GM20000 (cell line): ENCODE results near the gene LRRC4C.

Source experiments
- DNase-seq: peaks from one replicate; pipeline ENCODE4 v3.0.0; 2012; ENCODE audit warnings: low spot score
- TF ChIP-seq, protein P1 (sequence below): IDR thresholded peaks from 2 replicates; pipeline ENCODE4 v1.5.1; 2012; ENCODE audit warnings: mild to moderate bottlenecking, control low read depth; ENCODE audit errors: extremely low read depth, missing control alignments

The LRRC4C gene

DNA sequence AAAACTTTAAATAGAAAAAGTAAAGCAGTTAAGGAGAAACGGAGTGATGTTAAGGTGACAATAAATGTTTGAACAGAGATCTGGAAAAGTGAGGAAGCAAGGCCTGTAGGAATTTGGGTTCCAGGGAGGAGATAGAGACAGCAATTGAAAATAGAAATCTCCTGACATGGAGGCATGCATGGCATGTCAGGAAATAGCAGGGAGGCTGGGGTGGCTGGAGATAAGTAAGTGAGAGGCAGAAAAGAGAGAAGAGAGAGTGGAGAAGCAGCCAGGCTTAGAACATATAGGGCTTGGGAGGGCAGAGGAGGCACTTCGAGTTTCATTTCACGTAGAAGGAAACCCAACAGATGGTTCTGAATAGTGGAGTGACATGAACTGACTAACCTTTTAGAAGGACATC lies 185.5 kb downstream of the LRRC4C start:
- no peak for DNase-seq
- TF ChIP-seq, protein P1, sequence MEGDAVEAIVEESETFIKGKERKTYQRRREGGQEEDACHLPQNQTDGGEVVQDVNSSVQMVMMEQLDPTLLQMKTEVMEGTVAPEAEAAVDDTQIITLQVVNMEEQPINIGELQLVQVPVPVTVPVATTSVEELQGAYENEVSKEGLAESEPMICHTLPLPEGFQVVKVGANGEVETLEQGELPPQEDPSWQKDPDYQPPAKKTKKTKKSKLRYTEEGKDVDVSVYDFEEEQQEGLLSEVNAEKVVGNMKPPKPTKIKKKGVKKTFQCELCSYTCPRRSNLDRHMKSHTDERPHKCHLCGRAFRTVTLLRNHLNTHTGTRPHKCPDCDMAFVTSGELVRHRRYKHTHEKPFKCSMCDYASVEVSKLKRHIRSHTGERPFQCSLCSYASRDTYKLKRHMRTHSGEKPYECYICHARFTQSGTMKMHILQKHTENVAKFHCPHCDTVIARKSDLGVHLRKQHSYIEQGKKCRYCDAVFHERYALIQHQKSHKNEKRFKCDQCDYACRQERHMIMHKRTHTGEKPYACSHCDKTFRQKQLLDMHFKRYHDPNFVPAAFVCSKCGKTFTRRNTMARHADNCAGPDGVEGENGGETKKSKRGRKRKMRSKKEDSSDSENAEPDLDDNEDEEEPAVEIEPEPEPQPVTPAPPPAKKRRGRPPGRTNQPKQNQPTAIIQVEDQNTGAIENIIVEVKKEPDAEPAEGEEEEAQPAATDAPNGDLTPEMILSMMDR: no peak

- TF ChIP-seq, protein P1: no peak
- no peak for DNase-seq
These were observed 192.0 kb downstream of the LRRC4C start for GRCh38 chr11:41267451-41267850.

GRCh38 chr11:41256041-41256440 lies 203.4 kb downstream of the LRRC4C start:
- TF ChIP-seq, protein P1: no peak
- DNase-seq: no peak

- TF ChIP-seq, protein P1: no peak
- no peak for DNase-seq
These were observed 204.5 kb downstream of the LRRC4C start for GRCh38 chr11:41254966-41255365.

DNA sequence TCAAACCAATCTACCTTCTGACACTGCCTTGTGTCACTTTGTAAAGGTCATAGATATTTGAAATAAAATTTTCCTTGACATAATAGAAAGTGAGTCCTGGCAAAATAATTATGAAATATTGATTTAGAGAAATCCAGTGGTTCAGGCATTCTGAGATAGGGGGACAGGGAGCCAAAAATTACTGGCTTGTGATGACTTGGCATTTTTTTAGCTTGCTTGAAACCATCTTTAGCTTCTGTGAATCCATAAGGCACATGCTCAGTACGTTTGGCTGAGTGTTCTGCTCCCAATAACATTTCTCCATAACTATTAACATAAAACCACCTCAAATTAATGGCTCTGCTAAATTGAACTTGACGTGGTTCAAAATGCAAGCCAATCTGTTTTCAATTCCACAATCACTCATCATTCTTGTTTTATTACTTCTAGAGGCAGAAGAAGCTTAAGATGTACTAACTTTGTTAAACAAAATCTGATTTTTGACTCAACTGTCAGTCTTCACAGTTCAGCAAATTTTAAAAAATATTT lies 209.0 kb downstream of the LRRC4C start:
- TF ChIP-seq, protein P1: no peak
- DNase-seq: no peak

DNA sequence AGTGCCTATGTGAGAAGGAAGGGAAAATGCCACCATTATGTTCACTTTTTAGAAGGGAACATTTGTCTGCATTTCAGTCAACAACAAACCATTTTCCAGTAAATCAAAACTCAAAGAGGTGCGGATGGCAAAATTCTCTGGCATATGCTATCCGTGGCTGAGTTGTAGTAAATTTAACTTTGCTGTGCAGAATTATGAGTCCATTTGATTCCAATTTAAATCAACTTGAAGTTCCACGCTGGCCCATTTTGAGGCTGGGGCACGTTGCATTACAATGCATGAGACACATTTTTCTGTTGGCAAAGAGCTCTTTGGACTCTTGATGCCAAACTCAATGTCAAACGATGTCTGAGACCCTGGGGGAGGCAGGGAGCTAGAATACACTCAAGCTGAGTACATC lies 211.8 kb downstream of the LRRC4C start:
- DNase-seq: no peak
- TF ChIP-seq, protein P1: no peak

DNA sequence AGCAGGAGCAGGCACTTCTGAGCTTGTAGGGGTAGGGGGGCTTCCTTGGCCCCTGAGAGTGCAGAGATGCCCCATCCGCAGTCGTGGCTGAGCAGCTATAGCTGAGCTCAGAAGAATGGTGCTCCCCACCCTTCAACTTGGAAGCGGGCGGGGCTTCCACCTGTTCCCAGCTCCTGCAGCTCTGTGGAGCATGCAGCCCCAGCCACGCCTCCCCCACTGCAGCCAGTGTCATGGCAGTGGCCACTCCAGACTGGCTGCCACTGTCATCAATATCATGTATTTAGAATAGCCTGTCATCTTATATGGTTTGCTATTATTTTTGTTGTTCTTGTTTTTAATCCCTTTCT lies 213.1 kb downstream of the LRRC4C start:
- DNase-seq: no peak

More for the DNA sequence above, 213.1 kb downstream of the LRRC4C start:
- TF ChIP-seq, protein P1: no peak
